Measurements from ENCODE around the gene BICDL2.
A peak's percentile ranks its signal among the peaks of the same experiment; 100 is the strongest.

The BICDL2 gene

DNA sequence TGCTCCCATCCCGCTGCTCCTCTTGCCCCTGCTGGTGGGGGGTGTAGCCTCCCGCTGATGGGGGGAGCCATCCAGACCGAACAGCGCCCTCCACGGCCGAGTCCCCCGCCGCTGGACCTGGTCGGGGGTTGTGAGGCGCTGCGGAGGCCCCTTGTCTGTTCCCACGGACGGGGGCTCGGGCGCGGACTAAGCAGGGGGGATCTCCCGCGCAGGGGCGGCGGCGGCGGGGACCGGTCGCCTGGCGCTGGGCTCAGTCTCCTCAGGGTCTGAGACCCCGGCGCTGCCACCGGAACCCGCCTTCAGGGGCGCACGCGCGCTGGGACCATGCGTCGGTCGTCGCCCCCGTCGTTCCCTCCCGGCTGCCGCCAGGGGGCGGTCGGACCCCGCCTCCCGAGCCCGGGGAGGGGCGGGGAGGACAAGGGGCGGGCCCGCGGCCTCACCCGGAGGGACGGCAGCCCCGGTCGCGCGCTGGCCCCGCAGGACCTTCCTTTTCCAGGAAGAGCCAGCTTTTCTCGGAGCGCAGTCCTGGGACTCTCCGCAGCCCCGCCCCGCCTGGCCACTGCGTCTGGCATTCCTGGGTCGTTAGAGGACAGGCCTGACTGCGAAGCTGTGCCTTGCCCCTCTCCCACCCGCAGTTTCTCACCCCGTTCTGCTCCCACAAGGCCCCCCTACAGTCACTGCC lies 22.4 kb upstream of the BICDL2 start:
- Histone ChIP-seq H3K36me3 (ENCODE audit: insufficient read depth) (no peaks in the 10 kb centered on the region), H3K4me2 (peak overlapping the region; percentile 80), H3K9ac (peak overlapping the region; percentile 92), H3K27me3 (ENCODE audit: insufficient read depth, low read depth) (peaks cover 6% of the 10 kb centered on the region; the same call in 1 of the 2 replicates), H3K4me3 (IDR thresholded peaks at IDR 0.05; ENCODE audit: insufficient read depth, low read depth, low read length) (no peak overlapping the region), H3K79me2 (ENCODE audit: insufficient read depth, low read depth) (no peaks in the 10 kb centered on the region), H4K20me1 (ENCODE audit: insufficient read depth) (no peaks in the 10 kb centered on the region), H3K27ac (0 out of 2 replicates have a peak overlapping the region, but pooled peaks have one; percentile 43), H2AFZ (ENCODE audit: low read depth) (peak overlapping the region; percentile 98), H3K4me1 (ENCODE audit: low read depth, poor library complexity, severe bottlenecking) (peaks cover 6% of the 10 kb centered on the region)
- TF ChIP-seq, protein P1, sequence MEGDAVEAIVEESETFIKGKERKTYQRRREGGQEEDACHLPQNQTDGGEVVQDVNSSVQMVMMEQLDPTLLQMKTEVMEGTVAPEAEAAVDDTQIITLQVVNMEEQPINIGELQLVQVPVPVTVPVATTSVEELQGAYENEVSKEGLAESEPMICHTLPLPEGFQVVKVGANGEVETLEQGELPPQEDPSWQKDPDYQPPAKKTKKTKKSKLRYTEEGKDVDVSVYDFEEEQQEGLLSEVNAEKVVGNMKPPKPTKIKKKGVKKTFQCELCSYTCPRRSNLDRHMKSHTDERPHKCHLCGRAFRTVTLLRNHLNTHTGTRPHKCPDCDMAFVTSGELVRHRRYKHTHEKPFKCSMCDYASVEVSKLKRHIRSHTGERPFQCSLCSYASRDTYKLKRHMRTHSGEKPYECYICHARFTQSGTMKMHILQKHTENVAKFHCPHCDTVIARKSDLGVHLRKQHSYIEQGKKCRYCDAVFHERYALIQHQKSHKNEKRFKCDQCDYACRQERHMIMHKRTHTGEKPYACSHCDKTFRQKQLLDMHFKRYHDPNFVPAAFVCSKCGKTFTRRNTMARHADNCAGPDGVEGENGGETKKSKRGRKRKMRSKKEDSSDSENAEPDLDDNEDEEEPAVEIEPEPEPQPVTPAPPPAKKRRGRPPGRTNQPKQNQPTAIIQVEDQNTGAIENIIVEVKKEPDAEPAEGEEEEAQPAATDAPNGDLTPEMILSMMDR (conservative IDR thresholded peaks at IDR 0.05; ENCODE audit: low read depth, low read length), result peak; percentile 84

DNA sequence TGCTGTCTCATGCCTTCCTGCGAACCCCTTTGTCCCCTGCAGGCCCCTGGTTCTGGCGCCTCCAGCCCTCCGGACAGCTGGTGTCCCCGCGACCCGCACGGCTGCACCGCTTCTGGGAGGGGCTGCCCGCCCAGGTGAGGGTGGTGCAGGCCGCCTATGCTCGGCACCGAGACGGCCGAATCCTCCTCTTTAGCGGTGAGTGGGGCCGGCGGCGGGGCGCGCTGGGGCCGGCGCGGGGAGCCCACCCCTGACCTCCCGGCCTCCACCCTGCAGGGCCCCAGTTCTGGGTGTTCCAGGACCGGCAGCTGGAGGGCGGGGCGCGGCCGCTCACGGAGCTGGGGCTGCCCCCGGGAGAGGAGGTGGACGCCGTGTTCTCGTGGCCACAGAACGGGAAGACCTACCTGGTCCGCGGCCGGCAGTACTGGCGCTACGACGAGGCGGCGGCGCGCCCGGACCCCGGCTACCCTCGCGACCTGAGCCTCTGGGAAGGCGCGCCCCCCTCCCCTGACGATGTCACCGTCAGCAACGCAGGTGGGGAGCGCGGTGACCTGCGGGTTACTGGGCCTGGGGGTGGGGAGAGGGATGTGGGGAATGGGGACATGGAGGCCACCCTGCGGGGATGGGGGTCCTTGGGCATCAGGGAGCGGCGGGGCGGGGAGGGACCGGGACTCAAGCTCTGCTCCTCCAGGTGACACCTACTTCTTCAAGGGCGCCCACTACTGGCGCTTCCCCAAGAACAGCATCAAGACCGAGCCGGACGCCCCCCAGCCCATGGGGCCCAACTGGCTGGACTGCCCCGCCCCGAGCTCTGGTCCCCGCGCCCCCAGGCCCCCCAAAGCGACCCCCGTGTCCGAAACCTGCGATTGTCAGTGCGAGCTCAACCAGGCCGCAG lies 21.6 kb upstream of the BICDL2 start:
- TF ChIP-seq, protein P1 (conservative IDR thresholded peaks at IDR 0.05; ENCODE audit: low read depth, low read length), result no peak
- Histone ChIP-seq H2AFZ (ENCODE audit: low read depth) (peak overlapping the region; percentile 98), H4K20me1 (ENCODE audit: insufficient read depth) (no peaks in the 10 kb centered on the region), H3K9ac (peak overlapping the region; percentile 92), H3K4me3 (IDR thresholded peaks at IDR 0.05; ENCODE audit: insufficient read depth, low read depth, low read length) (no peak overlapping the region), H3K4me2 (peak overlapping the region; percentile 80), H3K27me3 (ENCODE audit: insufficient read depth, low read depth) (peaks cover 6% of the 10 kb centered on the region; the same call in 1 of the 2 replicates), H3K27ac (0 out of 2 replicates have a peak overlapping the region, but pooled peaks have one; percentile 43), H3K4me1 (ENCODE audit: low read depth, poor library complexity, severe bottlenecking) (peaks cover 6% of the 10 kb centered on the region), H3K79me2 (ENCODE audit: insufficient read depth, low read depth) (no peaks in the 10 kb centered on the region), H3K36me3 (ENCODE audit: insufficient read depth) (no peaks in the 10 kb centered on the region)

DNA sequence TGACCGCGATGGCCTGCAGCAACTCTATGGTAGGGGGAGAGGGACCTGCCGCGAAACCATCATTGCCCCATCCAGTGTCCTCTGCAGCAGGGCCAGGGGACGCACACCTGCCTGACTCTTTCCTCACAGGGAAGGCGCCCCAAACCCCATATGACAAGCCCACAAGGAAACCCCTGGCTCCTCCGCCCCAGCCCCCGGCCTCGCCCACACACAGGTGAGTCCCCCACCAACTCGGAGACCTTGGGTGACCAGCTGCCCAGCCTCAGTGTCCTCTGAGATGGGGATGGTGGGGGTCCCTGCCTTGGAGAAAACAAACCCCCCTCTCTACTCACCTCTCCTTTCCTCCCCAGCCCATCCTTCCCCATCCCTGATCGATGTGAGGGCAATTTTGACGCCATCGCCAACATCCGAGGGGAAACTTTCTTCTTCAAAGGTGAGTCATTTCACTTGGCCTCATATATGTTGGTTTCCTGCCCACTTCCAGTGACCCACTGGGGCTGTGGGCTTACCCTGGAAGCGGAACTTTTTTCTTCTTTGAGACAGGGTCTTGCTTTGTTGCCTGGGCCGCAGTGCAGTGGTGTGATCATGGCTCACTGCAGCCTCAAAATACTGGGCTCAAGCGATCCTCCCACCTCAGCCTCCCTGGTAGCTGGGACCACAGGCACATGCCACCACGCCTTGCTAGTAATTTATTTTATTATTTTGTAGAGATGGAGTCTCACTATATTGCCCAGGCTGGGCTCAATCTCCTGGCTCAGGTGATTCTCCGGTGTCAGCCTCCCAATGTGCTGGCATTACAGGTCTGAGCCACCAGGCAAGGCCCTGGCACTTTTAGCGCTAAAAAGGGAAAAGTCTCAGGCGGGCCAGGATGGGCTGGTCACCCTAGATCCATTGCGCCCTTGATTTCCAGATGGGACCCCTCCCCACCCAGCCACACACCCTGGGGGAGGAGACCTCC lies 20.7 kb upstream of the BICDL2 start:
- no peak overlapping the region for H3K9ac ChIP-seq

More for the DNA sequence above, 20.7 kb upstream of the BICDL2 start:
- Histone ChIP-seq H3K79me2 (ENCODE audit: insufficient read depth, low read depth) (no peaks in the 10 kb centered on the region), H2AFZ (ENCODE audit: low read depth) (no peak overlapping the region), H3K27ac (no peak overlapping the region), H3K4me2 (no peak overlapping the region), H3K4me1 (ENCODE audit: low read depth, poor library complexity, severe bottlenecking) (peaks cover 6% of the 10 kb centered on the region), H3K27me3 (ENCODE audit: insufficient read depth, low read depth) (peaks cover 6% of the 10 kb centered on the region; the same call in 1 of the 2 replicates), H3K36me3 (ENCODE audit: insufficient read depth) (no peaks in the 10 kb centered on the region), H3K4me3 (IDR thresholded peaks at IDR 0.05; ENCODE audit: insufficient read depth, low read depth, low read length) (no peak overlapping the region), H4K20me1 (ENCODE audit: insufficient read depth) (no peaks in the 10 kb centered on the region)
- TF ChIP-seq, protein P1 (conservative IDR thresholded peaks at IDR 0.05; ENCODE audit: low read depth, low read length), result no peak
